Putamen (tissue), 1 donor: Measurements from ENCODE around the gene CCT8L2.
A peak's percentile ranks its signal among the peaks of the same experiment; 100 is the strongest.
"Not testable (repeated sequence)": the region's sequence is repeated elsewhere in the genome, so short reads cannot be mapped to it uniquely, and the experiment has no call there.

Experiments used
- DNase-seq: peaks from one replicate; pipeline ENCODE4 v3.0.0-alpha.2; 2016; ENCODE audit warnings: low spot score

Gene CCT8L2, protein sequence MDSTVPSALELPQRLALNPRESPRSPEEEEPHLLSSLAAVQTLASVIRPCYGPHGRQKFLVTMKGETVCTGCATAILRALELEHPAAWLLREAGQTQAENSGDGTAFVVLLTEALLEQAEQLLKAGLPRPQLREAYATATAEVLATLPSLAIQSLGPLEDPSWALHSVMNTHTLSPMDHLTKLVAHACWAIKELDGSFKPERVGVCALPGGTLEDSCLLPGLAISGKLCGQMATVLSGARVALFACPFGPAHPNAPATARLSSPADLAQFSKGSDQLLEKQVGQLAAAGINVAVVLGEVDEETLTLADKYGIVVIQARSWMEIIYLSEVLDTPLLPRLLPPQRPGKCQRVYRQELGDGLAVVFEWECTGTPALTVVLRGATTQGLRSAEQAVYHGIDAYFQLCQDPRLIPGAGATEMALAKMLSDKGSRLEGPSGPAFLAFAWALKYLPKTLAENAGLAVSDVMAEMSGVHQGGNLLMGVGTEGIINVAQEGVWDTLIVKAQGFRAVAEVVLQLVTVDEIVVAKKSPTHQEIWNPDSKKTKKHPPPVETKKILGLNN

DNA sequence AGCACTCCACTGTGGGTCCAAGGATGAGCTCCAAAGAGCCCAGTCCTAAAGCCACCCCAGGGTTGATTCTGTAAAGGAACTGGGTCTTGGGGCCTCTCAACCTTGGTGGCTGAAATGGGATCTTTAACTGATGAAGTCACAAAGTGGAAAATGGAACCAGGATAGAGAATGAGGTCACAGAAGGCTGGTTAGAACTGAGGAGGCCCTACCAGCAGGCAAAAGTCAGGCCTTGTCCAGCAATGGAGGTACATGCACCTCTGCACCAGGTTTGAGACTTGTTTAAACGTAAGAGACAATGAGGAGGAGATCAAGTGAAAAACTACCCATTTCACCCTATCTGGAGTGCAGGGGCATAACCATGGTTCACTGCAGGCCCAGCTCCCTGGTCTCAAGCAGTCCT lies at the start of gene CCT8L2:
Gene CCT8L2 (minus strand): TSS at position 101 of the 400 bp plus-strand sequence. CDS start 260 bp downstream, outside the sequence.
- DNase-seq = not testable (repeated sequence)

DNA sequence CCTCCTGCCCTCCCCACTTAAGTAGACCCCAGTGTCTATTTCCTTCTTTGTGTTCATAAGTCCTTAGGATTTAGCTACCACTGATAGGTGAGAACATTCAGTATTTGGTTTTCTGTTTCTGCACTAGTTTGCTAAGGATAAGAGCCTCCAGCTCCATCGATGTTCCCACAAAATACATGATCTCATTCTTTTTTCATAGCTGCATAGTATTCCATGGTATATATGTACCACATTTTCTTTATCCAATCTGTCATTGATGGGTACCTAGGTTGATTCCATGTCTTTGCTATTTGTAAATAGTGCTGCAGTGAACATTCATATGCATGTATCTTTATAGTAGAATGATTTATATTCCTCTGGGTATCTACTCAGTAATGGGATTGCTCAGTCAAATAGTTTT lies 42.8 kb upstream of the CCT8L2 start:
- not testable (repeated sequence) for DNase-seq

DNA sequence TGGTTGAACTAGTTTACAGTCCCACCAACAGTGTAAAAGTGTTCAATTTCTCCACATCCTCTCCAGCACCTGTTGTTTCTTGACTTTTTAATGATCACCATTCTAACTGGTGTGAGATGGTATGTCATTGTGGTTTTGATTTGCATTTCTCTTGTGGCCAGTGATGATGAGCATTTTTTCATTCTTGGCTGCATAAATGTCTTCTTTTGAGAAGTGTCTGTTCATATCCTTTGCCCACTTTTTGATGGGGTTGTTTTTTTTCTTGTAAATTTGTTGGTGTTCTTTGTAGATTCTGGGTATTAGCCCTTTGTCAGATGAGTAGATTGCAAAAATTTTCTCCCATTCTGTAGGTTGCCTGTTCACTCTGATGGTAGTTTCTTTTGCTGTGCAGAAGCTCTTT lies 41.5 kb upstream of the CCT8L2 start:
- DNase-seq = not testable (repeated sequence)

DNA sequence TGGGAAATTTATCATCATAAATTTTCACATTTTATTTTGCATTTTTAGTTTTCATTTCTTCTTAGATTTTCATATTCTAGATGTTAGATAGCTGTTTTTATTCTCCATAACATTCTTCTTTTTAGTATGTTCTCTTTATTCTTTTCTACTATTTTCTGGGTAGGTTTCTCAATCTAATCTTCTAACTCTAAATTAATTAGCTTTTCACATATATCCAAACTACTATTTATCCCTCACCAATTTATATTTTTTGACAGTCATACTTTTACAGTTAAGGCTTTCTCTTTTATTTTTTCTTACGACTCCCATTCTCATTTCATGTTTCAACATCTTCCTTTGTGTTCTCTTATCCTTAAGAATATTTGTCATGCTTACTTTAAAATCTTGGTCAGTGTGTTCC lies 35.9 kb upstream of the CCT8L2 start:
- DNase-seq = not testable (repeated sequence)

DNA sequence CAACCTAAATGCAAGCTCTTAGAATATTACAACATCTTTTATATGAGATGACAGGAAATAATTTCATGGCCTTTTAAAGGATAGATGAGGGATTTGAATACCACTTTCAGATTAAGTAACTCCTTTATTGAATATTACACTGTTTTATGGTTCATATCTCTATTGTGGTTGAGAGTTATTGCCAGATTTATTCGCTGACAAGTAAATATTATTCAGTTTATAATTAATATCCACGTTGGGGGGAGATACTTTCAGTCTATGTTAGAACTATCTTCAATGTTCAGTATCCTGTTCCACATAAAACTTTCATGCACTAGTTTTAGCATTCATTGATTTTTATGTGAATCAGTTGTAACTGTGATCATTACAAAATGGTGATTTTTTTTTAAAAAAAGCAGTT lies 32.4 kb upstream of the CCT8L2 start:
- not testable (repeated sequence) for DNase-seq

DNA sequence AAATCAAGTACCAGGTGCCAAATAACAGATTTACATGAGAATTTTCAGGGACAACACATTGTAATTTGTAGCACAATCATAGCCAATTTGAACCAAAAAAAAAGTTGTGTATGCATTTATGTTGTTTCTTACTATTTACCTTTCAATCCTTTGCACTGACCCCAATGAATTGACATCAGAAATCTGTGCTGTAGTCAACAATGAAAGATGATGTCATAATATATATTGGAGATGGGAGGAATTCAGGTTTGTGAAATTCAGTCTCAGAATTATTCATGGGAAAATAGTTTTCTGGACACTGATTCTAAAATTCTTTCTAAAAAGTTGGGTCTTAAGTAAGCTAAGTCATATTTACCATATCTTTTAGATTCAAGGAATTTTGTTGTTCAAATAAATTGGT lies 31.0 kb upstream of the CCT8L2 start:
- not testable (repeated sequence) for DNase-seq

DNA sequence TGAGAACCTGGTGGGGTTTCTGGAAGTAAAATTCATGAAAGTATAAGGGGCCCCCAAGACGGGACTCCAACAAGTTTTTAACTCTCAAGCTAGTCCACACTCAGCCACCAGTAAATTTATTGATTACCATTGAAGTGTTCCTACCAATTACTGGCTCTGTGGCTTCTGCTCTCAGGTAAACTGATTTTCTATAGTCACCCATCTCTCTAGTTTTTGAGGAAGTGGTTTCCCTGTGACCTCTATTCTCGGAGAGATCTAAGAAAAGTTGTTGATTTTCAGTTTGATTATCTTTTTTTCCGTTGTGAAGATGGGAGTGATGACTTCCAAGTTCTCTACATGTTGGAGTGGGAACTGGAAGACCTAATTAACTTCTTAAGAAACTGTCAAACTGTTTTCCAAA lies 24.9 kb upstream of the CCT8L2 start:
- not testable (repeated sequence) for DNase-seq

DNA sequence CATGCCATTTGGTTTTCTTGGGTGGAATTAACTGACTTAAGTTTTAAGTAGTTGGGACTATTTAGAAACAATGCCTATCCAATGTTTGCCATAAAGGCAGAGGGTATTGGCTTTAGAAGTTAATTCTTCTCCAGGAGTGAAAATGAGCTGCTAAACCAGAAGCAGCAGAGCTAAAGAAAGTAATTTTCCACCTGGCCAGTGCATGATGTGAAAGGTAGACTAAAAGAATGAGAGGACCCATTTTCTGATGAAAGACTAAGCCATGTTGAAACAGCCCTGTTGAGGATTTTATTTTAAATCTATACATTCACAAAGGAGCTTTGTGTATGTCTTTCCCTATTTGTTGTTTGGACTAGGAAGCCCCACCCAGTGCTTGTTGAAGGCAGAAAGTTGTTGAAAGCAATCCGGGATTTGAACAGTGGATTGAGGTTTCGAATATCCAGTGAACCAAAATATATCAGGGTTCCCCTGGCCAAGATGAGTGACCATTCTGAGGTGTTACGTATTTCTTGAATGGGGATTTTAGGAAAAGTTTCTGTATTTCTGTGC lies 23.9 kb upstream of the CCT8L2 start:
- not testable (repeated sequence) for DNase-seq

DNA sequence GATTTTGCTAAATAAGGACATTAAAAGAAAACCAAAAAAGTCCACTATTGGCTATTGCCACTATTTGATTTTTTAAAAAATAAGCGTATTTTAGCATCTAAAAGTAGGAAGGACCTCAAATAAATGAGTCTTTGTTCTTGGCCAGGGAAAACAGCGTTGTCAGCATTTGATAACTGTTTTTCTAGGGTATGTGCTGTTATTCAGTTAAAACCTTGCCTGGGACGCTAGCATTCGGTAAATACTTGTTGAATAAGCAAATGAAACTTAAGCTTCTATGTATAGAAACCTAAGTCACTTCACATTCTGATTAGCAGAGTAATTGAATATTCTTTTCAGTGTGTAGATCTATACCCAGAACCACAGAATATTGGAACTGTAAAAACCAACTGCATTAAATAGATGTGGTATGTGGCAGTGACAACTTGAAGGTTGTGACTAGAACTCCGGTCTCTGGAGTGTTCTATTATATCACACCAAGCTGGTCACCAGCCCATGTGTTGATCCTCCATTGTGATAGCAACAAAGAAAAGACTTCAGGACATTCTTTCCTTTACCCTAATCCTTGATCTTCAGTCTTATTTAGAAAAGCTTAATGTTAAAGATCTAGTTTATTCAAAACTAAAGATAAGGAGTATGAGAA lies 23.1 kb upstream of the CCT8L2 start:
- DNase-seq = not testable (repeated sequence)

DNA sequence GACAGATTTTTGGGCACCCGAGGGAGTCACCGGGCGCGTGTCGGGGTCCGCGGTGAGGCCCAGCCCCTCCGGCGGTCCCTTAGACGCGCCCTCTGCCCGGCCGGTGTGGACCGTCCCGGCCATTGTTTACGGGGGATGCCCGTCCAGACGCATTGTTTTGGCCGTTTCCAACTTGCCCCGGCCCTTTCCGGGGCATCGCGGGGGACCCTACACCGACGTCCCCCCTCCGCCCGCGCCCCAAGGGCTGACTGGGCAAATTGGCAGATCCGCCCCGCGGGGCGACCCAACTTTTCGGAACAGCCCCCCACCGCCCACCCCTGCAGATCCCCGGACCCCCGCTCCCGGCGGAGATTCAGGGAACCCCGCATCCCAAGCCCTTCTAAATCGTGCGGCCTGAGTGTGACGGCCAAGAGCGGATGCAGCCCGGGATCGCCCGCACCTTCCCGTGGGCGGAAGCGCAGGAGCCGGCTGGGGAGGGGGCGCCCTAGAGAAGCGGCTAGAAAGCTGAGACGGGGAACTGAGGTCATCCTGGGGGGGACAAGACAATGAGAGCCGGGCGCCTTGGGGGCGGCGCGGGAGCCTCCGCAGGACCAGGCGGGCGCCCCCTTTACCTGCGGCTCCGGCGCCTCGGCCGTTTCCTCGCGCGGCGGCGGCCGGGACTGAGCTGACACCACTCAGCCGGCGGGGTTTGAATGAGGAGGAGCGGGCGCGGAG lies 17.1 kb upstream of the CCT8L2 start:
- DNase-seq = no peak

DNA sequence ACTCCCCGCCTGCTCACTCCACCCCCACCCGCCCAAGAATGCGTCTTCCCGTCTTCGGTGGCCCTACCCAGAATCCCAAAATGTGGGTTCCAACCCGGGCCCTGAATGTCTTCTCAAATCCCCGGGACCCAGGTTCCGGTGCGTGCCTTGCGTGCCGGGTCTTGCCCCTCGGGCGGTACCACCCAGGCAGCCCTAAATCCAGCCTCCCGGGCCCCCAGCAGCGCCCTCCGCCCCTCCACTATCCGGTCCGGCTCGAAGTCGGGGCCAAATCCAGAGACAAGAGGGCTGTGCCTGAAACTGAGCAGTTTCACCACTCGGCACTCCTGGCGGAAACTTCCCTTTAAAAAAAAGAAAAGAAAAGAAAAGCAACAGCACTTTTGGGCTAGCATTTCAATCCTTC lies 16.3 kb upstream of the CCT8L2 start:
- no peak for DNase-seq

DNA sequence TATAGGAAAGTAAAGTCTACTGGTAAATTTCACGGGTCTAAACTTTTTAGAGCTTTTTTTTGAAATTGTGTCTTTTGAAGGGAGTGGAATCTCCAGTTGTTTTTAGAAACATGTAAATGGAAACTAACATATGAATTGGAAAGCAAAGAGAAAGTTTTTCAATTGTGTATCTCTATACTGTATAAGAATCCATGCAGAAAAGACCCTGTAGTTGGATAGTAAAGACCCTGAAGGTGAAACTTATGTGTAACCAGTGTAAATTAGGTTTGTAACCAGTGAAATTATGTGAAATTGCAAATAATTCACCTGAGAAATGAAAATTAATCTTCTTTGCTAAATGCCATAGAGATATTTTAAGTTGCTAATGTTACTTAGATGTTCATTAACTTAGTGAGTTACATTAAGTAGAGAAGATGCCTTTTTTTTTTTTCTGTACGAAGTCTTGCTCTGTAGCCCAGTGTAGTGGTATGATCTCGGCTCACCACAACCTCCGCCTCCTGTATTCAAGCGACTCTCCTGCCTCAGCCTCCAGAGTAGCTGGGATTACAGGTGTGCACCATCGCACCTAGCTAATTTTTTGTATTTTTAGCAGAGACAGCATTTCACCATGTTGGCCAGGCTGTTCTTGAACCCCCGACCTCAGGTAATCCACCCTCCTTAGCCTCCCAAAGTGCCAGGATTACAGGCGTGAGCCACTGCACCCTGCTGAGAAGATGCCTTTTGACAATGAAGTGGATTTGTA lies 11.8 kb upstream of the CCT8L2 start:
- DNase-seq = not testable (repeated sequence)

DNA sequence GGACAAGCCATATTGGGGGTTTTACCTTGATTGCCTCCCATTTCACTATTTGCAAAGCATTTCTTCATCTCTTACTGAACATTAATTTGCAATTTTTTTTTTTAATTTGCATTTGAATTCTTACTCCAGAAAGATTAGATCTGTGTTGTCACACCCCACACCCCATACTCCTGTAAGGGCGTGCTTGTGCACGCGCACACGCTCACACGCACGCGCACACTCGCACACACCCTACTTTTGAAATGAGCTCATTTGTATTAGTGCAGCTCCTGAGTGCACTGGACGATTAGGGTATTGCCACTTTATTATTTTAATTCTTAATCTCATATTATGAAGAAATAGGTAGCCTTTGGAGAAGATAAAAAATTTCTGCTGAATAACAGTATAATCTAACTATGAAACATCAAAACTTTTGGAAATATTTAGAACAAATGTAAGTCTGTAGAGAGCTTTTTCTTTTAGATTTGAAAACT lies 11.2 kb upstream of the CCT8L2 start:
- DNase-seq = not testable (repeated sequence)

DNA sequence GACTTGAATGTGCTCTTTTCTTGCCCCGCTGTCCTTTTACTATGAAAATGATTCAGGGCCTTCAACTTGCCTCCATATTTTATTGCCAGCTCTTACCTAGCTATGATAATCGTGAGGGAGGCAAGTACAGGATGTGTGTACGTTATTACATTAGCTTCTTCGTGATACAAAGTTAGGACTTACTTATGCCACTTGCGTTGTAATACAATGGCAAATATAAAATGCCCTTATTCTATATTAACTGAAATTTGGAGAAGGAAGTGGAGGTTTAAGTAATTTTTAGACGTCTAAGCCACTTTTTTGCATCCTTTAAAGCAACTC lies 10.8 kb upstream of the CCT8L2 start:
- no peak for DNase-seq

DNA sequence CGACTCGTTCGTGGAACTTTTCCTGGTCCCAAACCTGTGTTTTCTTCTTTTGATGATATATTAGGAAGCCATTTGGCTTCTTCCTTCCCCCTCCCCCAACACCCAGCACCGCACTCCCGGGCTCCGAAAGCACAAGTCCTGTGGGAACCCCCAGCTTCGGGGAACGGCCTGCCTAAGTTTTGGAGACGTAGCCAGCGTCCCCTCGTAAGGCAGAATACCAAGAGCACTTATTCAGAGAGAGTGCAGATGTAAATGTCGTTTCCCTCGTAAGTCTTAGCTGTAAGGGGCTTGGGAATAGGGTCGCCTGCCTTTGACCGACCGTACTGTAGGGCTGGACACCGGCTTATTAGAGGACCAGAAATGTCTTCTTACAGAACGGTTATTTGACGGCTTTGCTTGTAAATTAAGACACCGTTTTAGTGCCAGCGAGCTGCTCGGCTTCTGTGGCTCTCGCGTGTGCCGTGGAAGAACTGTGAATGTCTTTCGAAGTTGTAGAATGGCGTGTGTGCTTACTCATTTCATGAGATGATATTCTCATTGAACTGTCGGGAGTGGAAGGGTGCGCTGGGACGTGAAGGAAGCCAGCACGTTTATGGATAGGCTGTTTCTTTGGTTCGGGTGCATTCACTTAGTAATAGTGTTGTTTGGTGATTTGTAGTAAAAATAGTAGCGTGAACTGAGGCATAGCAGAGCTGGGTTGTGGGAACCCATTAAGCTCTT lies 10.3 kb upstream of the CCT8L2 start:
- DNase-seq = not testable (repeated sequence)

DNA sequence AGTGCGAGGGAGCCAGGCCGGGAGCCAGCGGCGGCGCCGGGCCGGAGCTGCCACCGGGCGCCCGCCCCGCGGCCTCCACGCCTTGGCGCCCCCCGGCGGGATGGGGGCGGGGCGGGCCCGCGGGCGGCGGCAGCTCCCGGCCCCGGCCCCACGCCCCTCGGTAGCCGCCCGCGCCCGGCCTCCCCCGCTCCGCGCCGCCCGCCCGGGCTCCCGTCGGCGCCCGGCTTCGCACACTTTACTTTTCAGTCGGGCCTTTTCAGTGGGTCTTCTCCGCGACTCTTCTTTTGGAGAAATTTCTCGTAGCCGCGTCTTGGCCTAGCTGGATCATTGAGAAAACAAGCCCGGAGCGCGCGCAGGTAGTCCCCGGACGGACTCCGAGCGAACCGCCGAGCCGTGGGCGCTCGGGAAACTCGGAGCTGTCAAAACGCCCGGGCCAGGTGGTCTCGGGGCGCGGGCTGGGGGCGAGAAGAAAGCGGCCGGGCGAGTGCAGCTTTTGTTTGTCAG lies 9.7 kb upstream of the CCT8L2 start:
- not testable (repeated sequence) for DNase-seq

DNA sequence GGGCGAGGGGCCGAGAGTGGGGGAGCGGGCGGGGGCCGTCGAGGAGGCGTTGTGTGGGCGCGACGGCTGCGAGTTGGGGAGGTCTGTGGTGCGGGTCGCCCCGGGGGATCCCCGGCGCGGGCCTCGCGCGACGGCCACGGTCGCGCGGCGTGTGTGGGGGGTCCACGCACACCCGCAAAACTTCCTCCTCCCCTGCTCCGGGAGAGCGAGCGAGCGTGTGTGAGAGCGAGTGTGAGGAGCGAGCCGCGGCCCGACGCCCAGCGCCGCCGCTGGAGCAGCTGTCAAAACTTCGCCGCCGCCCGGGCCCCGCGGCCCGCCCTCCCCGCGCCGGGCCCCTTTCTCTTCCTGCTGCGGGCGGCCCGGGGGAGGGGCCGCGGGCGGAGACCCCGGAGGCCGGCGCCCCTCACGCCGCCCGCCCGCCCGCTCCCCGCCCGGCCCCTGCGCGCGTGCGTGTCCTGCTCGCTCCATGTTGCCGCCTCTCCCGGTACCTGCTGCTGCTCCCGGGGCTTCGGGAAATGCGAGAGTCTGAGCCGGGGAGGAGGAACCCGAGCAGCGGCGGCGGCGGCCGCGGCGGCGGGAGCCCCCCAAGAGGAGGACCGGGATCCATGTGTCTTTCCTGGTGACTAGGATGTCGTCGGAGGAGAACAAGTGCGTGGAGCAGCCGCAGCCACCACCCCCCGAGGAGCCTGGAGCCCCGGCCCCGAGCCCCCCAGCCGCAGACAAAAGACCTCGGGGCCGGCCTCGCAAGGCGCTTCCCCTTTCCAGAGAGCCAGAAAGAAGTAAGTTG lies 9.0 kb upstream of the CCT8L2 start:
- no peak for DNase-seq

DNA sequence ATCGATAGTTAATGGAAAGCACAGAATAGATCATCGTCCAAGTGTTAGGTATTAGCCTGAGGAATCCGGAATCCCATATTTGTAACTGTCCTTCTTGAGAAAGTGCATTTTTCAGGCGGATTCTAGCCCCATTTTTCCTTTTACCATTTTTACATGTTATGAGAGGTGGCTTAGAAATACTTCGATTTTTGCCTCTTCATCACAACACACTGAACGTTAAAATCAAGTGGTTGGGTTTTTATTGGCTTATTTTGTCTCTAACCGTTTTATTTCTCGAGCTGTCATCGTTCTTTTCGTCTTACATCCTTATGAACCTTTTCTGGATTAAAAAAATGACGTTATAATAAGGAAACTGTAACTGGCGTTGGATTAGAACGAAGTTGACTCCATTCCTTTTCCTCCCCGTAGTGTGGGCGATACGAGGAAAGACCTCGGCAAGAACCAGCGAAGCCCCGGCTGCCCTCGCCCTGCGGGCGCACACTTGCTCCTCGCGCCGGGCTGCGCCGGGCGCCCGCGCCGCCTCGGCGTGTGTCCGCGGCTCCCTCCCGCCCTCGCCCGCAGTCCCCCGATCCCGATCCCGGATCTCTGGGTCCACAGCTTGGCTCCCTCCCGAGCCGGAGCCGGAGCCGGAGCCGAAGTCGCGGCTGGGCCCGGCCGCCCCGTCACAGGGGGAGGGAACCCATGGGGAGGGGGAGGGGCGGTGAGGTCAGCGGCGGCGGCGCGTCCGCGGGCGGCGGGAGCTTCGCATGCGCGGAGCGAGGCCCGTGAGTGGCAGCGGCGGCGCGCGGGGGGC lies 8.2 kb upstream of the CCT8L2 start:
- peak; percentile 82 for DNase-seq

DNA sequence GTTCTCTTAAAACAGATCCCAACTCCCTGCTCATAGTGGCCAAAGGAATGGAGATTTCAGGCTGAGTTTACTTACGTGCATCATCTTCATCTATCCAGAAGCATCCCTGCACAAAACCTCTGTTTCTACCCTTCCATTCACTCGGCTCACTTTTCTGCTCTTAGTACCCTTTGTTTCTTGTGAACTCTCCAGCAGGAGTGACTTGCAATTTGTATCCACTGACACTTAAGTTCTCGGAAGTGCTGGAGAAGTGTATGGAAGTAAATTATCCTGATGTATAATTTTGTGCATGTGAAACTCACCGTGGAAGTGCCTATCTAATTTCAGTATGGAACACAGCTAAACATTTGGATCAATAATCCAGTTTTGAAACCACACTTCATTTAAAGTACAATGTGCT lies 7.0 kb upstream of the CCT8L2 start:
- DNase-seq = not testable (repeated sequence)
